ENCODE results near the gene ATRNL1. TPM values are rescaled to one million over a fixed set of nuclear protein-coding genes. Genes with fewer than 3 reads are reported as not detected.

The ATRNL1 gene
- polyA plus RNA-seq, 1 of the 3 experiments (the other 2 are of a cell fraction): 0.67 TPM

- Histone ChIP-seq H3K79me2 (ENCODE audit: insufficient read depth) (no peaks in the 10 kb centered on the region), H3K9me2 (no peaks in the 10 kb centered on the region), H3K4me1 (ENCODE audit: control insufficient read depth in 1 of 2, insufficient read depth in 2 of 2, low read depth in 1 of 2, low read length in 1 of 2) (no peaks in the 10 kb centered on the region; a peak in 1 of 4 replicates), H3K27ac (ENCODE audit: low read depth in 2 of 2, low read length in 1 of 2) (no peak overlapping the region), H3K36me3 (replicated peaks in 1 of 2; ENCODE audit: control insufficient read depth in 1 of 2, insufficient read depth in 2 of 2, low read length in 1 of 2) (no peaks in the 10 kb centered on the region), H3K9ac (no peak overlapping the region), H3K27me3 (ENCODE audit: insufficient read depth) (no peaks in the 10 kb centered on the region), H3K4me2 (no peak overlapping the region), H2AFZ (ENCODE audit: low read depth) (no peak overlapping the region), H4K20me1 (ENCODE audit: insufficient read depth) (no peaks in the 10 kb centered on the region), H3K4me3 (ENCODE audit: low read depth in 2 of 2, low read length in 1 of 2) (no peak overlapping the region), H3K9me3 (no peaks in the 10 kb centered on the region), H3F3A (replicated peaks; ENCODE audit: insufficient read depth) (no peaks in the 10 kb centered on the region)
- DNase-seq: peak; percentile 2
- peak; percentile 55 for TF ChIP-seq SMC3 (IDR thresholded peaks at IDR 0.05; ENCODE audit: low read depth, low read length)
- TF ChIP-seq EP300 (IDR thresholded peaks at IDR 0.05; ENCODE audit: borderline replicate concordance in 1 of 2, low read depth in 1 of 2, low read length in 1 of 2): no peak
- TF ChIP-seq RAD21 (IDR thresholded peaks at IDR 0.05; ENCODE audit: low read length): peak; percentile 70
- TF ChIP-seq CTCF (IDR thresholded peaks at IDR 0.05): peak; percentile 74
- POLR2A ChIA-PET: interaction anchor here (0.7 kb wide), 1 partner anchor 10 kb away, joined by 3 read pairs; no protein-coding TSS in a partner anchor
- CTCF ChIA-PET: interaction anchor here (0.6 to 5.3 kb wide), 32 partner anchors 9 to 678 kb away, joined by 3 to 49 read pairs (median 4); partner anchors contain the start of gene GFRA1
- WGBS (ENCODE audit: low lambda C conversion rate): 50% methylated on average over 2 of the region's 2 CpGs
Measured at GRCh38 chr10:115706488-115707076, 613.4 kb downstream of the ATRNL1 start.

GRCh38 chr10:115710136-115710535 is 617.0 kb downstream of the ATRNL1 start:
- CTCF ChIA-PET: interaction anchor here (0.6 to 1.6 kb wide), 6 partner anchors 9 to 578 kb away, joined by 3 to 5 read pairs (median 4); no protein-coding TSS in a partner anchor
- Histone ChIP-seq H3K9me3 (no peaks in the 10 kb centered on the region), H3K9me2 (no peaks in the 10 kb centered on the region), H3K27me3 (ENCODE audit: insufficient read depth) (no peaks in the 10 kb centered on the region), H3K27ac (ENCODE audit: low read depth in 2 of 2, low read length in 1 of 2) (no peak overlapping the region), H4K20me1 (ENCODE audit: insufficient read depth) (no peaks in the 10 kb centered on the region), H3K4me1 (ENCODE audit: control insufficient read depth in 1 of 2, insufficient read depth in 2 of 2, low read depth in 1 of 2, low read length in 1 of 2) (no peaks in the 10 kb centered on the region; a peak in 1 of 4 replicates), H3K4me2 (no peak overlapping the region), H2AFZ (ENCODE audit: low read depth) (no peak overlapping the region), H3K4me3 (ENCODE audit: low read depth in 2 of 2, low read length in 1 of 2) (no peak overlapping the region), H3K36me3 (replicated peaks in 1 of 2; ENCODE audit: control insufficient read depth in 1 of 2, insufficient read depth in 2 of 2, low read length in 1 of 2) (no peaks in the 10 kb centered on the region), H3K79me2 (ENCODE audit: insufficient read depth) (no peaks in the 10 kb centered on the region), H3F3A (replicated peaks; ENCODE audit: insufficient read depth) (no peaks in the 10 kb centered on the region), H3K9ac (no peak overlapping the region)
- no peak for DNase-seq
- POLR2A ChIA-PET: no interaction called here
- 85% methylated on average over 1 of the region's 1 CpG for WGBS (ENCODE audit: low lambda C conversion rate)
- TF ChIP-seq FOXM1 (IDR thresholded peaks at IDR 0.05; ENCODE audit: low read depth) (no peak), EP300 (IDR thresholded peaks at IDR 0.05; ENCODE audit: borderline replicate concordance in 1 of 2, low read depth in 1 of 2, low read length in 1 of 2) (no peak), RFX5 (IDR thresholded peaks at IDR 0.05; ENCODE audit: low read length) (no peak), MAX (IDR thresholded peaks at IDR 0.05; ENCODE audit: low read depth) (no peak), IRF3 (IDR thresholded peaks at IDR 0.05; ENCODE audit: low read depth, low read length) (no peak), CTCF (IDR thresholded peaks at IDR 0.05) (no peak), USF1 (IDR thresholded peaks at IDR 0.05; ENCODE audit: borderline replicate concordance, low read depth) (no peak), FOXJ3 (CRISPR knock-in tag; IDR thresholded peaks at IDR 0.05) (no peak), JUND (IDR thresholded peaks at IDR 0.05) (no peak), MEF2A (IDR thresholded peaks at IDR 0.05; ENCODE audit: borderline replicate concordance, low read depth) (no peak), RXRA (IDR thresholded peaks at IDR 0.05; ENCODE audit: borderline replicate concordance, low read depth) (no peak), CHD2 (IDR thresholded peaks at IDR 0.05; ENCODE audit: low read length, partially characterized antibody) (no peak), PBX3 (IDR thresholded peaks at IDR 0.05) (no peak), NRF1 (IDR thresholded peaks at IDR 0.05; ENCODE audit: low read depth, low read length) (no peak), RAD21 (IDR thresholded peaks at IDR 0.05; ENCODE audit: low read length) (no peak), NFIC (IDR thresholded peaks at IDR 0.05; ENCODE audit: borderline replicate concordance) (no peak)
